GM18868 (cell line): ENCODE data around the gene GAGE2A.
"Not testable (repeated sequence)": the region's sequence is repeated elsewhere in the genome, so short reads cannot be mapped to it uniquely, and the experiment has no call there.

Source experiments
- ATAC-seq: cut with Tn5 transposase; IDR thresholded peaks from one replicate; pipeline ENCODE4 v1.9.1; 2021; ENCODE audit warnings: mild to moderate bottlenecking, moderate library complexity; ENCODE audit not compliant: unreplicated experiment

GAGE2A gene, protein sequence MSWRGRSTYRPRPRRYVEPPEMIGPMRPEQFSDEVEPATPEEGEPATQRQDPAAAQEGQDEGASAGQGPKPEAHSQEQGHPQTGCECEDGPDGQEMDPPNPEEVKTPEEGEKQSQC

DNA sequence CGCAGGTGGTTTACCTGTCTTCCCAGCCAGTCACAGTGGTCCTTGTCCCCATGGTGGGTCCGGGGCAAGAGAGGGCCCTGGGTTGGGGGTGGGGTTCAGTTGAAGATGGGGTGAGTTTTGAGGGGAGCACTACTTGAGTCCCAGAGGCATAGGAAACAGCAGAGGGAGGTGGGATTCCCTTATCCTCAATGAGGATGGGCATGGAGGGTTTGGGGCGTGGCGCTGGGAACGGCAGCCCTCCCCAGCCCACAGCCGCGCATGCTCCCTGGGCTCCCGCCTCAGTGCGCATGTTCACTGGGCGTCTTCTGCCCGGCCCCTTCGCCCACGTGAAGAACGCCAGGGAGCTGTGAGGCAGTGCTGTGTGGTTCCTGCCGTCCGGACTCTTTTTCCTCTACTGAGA lies at the start of gene GAGE2A:
Gene GAGE2A, plus strand, starts transcription at position 301 of the 400 bp plus-strand sequence. CDS start 1,155 bp downstream, outside the sequence.
- not testable (repeated sequence) for ATAC-seq

GRCh38 chrX:49541433-49541832 lies 47.9 kb upstream of the GAGE2A start, which contains the start of gene GAGE12D:
Gene GAGE12D, plus strand, starts transcription at chrX:49541733. Its CDS starts 1,155 bp downstream, at chrX:49542888.
- not testable (repeated sequence) for ATAC-seq

DNA sequence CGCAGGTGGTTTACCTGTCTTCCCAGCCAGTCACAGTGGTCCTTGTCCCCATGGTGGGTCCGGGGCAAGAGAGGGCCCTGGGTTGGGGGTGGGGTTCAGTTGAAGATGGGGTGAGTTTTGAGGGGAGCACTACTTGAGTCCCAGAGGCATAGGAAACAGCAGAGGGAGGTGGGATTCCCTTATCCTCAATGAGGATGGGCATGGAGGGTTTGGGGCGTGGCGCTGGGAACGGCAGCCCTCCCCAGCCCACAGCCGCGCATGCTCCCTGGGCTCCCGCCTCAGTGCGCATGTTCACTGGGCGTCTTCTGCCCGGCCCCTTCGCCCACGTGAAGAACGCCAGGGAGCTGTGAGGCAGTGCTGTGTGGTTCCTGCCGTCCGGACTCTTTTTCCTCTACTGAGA lies 38.3 kb upstream of the GAGE2A start, which contains the start of gene GAGE12E:
Gene GAGE12E, plus strand, starts transcription at position 301 of the 400 bp plus-strand sequence. CDS start 1,155 bp downstream, outside the sequence.
- not testable (repeated sequence) for ATAC-seq

DNA sequence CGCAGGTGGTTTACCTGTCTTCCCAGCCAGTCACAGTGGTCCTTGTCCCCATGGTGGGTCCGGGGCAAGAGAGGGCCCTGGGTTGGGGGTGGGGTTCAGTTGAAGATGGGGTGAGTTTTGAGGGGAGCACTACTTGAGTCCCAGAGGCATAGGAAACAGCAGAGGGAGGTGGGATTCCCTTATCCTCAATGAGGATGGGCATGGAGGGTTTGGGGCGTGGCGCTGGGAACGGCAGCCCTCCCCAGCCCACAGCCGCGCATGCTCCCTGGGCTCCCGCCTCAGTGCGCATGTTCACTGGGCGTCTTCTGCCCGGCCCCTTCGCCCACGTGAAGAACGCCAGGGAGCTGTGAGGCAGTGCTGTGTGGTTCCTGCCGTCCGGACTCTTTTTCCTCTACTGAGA lies 28.8 kb upstream of the GAGE2A start, which contains the start of gene GAGE12F:
Gene GAGE12F, plus strand, starts transcription at position 301 of the 400 bp plus-strand sequence. CDS start 1,155 bp downstream, outside the sequence.
- not testable (repeated sequence) for ATAC-seq

DNA sequence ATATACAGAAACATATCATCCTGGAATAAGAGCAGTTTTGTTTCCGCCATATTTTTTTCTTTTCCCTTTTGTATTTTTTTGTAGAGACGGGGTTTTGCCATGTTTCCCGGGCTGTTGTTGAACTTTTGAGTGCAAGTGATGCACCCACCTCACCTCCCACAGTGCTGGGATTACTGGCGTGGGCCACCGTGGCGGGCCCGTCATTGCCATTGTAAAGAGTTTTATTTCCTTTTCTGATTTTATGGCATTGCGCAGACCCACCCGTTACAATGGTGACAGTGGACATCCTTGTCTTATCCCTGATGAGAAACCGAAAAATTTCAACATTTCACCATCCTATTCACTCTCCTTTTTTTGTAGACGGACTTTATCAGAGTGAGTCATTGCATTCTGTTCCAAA lies 20.6 kb upstream of the GAGE2A start:
- not testable (repeated sequence) for ATAC-seq

GRCh38 chrX:49569152-49569551 lies 20.1 kb upstream of the GAGE2A start:
- ATAC-seq = not testable (repeated sequence)

DNA sequence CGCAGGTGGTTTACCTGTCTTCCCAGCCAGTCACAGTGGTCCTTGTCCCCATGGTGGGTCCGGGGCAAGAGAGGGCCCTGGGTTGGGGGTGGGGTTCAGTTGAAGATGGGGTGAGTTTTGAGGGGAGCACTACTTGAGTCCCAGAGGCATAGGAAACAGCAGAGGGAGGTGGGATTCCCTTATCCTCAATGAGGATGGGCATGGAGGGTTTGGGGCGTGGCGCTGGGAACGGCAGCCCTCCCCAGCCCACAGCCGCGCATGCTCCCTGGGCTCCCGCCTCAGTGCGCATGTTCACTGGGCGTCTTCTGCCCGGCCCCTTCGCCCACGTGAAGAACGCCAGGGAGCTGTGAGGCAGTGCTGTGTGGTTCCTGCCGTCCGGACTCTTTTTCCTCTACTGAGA lies 19.2 kb upstream of the GAGE2A start, which contains the start of gene GAGE12G:
Gene GAGE12G, plus strand, starts transcription at position 301 of the 400 bp plus-strand sequence. CDS start 1,155 bp downstream, outside the sequence.
- ATAC-seq = not testable (repeated sequence)

- ATAC-seq = not testable (repeated sequence)
Observed at GRCh38 chrX:49579649-49580048, 9.6 kb upstream of the GAGE2A start, which contains the start of gene GAGE12H. Gene GAGE12H, plus strand, starts transcription at chrX:49579949. Its CDS starts 1,155 bp downstream, at chrX:49581104.

GRCh38 chrX:49589769-49590478 lies 628 bp downstream of the GAGE2A start:
- not testable (repeated sequence) for ATAC-seq

DNA sequence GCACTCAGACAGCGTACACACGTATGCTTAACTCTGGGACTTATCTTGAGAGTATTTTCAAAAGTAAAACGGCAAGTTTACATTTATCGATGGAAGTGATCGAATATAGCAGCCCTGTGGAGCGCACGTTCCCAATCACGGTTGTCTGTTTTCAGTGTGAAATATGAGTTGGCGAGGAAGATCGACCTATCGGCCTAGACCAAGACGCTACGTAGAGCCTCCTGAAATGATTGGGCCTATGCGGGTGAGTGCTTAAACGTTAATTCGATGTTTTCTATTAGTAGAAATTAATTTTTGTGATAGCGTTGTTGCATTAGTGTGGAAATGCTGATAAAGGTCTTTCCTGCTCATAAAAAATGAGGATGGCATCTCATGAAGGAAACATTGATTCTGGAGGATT lies 1.2 kb downstream of the GAGE2A start:
- ATAC-seq = not testable (repeated sequence)

DNA sequence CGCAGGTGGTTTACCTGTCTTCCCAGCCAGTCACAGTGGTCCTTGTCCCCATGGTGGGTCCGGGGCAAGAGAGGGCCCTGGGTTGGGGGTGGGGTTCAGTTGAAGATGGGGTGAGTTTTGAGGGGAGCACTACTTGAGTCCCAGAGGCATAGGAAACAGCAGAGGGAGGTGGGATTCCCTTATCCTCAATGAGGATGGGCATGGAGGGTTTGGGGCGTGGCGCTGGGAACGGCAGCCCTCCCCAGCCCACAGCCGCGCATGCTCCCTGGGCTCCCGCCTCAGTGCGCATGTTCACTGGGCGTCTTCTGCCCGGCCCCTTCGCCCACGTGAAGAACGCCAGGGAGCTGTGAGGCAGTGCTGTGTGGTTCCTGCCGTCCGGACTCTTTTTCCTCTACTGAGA lies 9.4 kb downstream of the GAGE2A start, which contains the start of gene GAGE1:
Gene GAGE1, plus strand, starts transcription at position 301 of the 400 bp plus-strand sequence. CDS start 1,155 bp downstream, outside the sequence.
- ATAC-seq = not testable (repeated sequence)

- no peak for ATAC-seq
Observed at GRCh38 chrX:49610718-49611310, 21.5 kb downstream of the GAGE2A start.

DNA sequence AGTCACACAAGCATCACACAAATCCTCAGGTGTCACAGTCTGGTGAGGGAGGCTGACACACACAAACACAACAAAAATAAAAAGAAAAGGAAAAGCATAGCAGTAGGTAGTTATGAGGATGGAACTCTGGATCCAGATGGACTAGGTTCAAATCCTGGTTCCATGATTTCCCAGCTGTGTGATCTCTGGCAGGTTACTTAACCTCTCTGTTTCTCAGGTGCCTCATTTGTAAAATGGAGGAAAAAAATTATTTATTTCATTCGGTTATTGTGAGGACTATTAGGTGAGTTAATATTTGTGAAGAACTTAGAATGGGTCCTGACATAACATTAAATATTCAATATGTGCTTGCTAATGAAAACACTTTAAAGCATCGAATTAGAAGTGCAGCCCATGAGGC lies 29.3 kb downstream of the GAGE2A start:
- ATAC-seq = no peak

GRCh38 chrX:49627086-49627777 lies 37.9 kb downstream of the GAGE2A start:
- ATAC-seq = no peak

GRCh38 chrX:49644991-49645637 lies 55.8 kb downstream of the GAGE2A start:
- no peak for ATAC-seq
